WTC11 (cell line): ENCODE results near the gene STK24.

Experiments
- ATF1 ChIP-seq: sonication (generic); formaldehyde crosslinking; IDR thresholded peaks from 2 replicates; pipeline ENCODE4 v1.8.1; 2023; ENCODE audit warnings: mild to moderate bottlenecking, moderate library complexity, missing genetic modification reagents
- CREB1 ChIP-seq: sonication (generic); formaldehyde crosslinking; IDR thresholded peaks from 2 replicates; pipeline ENCODE4 v1.8.0; 2023; ENCODE audit warnings: mild to moderate bottlenecking, missing genetic modification reagents
- GABPB1 ChIP-seq: sonication (generic); formaldehyde crosslinking; IDR thresholded peaks from 2 replicates; pipeline ENCODE4 v1.8.1; 2023; ENCODE audit warnings: mild to moderate bottlenecking, missing genetic modification reagents
- IRF2 ChIP-seq: sonication (generic); formaldehyde crosslinking; IDR thresholded peaks from 2 replicates; pipeline ENCODE4 v1.8.0; 2022; ENCODE audit warnings: low read depth, missing genetic modification reagents, borderline replicate concordance
- NR1H2 ChIP-seq: sonication (generic); formaldehyde crosslinking; IDR thresholded peaks from 2 replicates; pipeline ENCODE4 v1.9.0; 2021; ENCODE audit warnings: mild to moderate bottlenecking, moderate library complexity, missing genetic modification reagents
- NR2C2 ChIP-seq: sonication (generic); formaldehyde crosslinking; IDR thresholded peaks from 2 replicates; pipeline ENCODE4 v1.8.0; 2022; ENCODE audit warnings: mild to moderate bottlenecking, missing genetic modification reagents
- TEAD1 ChIP-seq: sonication (generic); formaldehyde crosslinking; IDR thresholded peaks from 2 replicates; pipeline ENCODE4 v1.8.0; 2022; ENCODE audit warnings: mild to moderate bottlenecking, missing genetic modification reagents
- ZNF138 ChIP-seq: sonication (generic); formaldehyde crosslinking; conservative IDR thresholded peaks from 2 replicates; pipeline ENCODE4 v1.8.1; 2022; ENCODE audit warnings: mild to moderate bottlenecking, moderate library complexity, missing genetic modification reagents
- ZNF263 ChIP-seq: sonication (generic); formaldehyde crosslinking; IDR thresholded peaks from 2 replicates; pipeline ENCODE4 v1.8.1; 2022; ENCODE audit warnings: low read depth, mild to moderate bottlenecking, moderate library complexity, missing genetic modification reagents
- ZNF317 ChIP-seq: sonication (generic); formaldehyde crosslinking; IDR thresholded peaks from 2 replicates; pipeline ENCODE4 v1.8.1; 2023; ENCODE audit warnings: low read depth, mild to moderate bottlenecking, moderate library complexity, missing genetic modification reagents, borderline replicate concordance
- TF ChIP-seq, protein P1 (sequence below): fragments of 200-600 bp; IDR thresholded peaks from 2 replicates; pipeline ENCODE4 v1.8.0; 2022; ENCODE audit warnings: antibody characterized with exemption
- TF ChIP-seq, protein P2 (sequence below): sonication (generic); formaldehyde crosslinking; IDR thresholded peaks from 2 replicates; pipeline ENCODE4 v1.8.1; 2023; ENCODE audit warnings: mild to moderate bottlenecking, missing genetic modification reagents, moderate library complexity
- TF ChIP-seq, protein P3 (sequence below): sonication (generic); formaldehyde crosslinking; IDR thresholded peaks from 2 replicates; pipeline ENCODE4 v1.8.1; 2023; ENCODE audit warnings: mild to moderate bottlenecking, missing genetic modification reagents, moderate library complexity
- TF ChIP-seq, protein P4 (sequence below): sonication (generic); formaldehyde crosslinking; IDR thresholded peaks from 2 replicates; pipeline ENCODE4 v1.8.1; 2023; ENCODE audit warnings: mild to moderate bottlenecking, missing genetic modification reagents

DNA sequence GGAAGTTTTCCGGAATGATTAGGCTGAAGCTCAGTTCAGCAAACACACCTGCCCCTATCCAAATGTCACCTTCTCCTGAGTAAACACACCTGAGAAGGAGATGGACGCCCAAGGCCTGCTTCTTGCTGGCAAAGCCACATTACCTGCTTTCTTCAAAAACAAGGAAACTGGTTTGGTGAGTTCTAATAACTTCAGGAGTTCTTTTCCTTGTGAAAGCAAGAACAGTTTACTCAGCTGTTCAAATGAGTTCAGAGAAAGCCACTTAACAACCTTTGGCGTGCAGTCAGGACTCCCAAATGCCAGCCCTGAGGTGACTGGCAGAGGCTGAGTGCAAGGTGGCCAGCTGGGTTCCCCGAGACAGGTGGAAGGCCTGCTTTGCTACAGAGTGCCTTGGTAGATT, 160.5 kb downstream of the STK24 start:
- TF ChIP-seq, protein P1, sequence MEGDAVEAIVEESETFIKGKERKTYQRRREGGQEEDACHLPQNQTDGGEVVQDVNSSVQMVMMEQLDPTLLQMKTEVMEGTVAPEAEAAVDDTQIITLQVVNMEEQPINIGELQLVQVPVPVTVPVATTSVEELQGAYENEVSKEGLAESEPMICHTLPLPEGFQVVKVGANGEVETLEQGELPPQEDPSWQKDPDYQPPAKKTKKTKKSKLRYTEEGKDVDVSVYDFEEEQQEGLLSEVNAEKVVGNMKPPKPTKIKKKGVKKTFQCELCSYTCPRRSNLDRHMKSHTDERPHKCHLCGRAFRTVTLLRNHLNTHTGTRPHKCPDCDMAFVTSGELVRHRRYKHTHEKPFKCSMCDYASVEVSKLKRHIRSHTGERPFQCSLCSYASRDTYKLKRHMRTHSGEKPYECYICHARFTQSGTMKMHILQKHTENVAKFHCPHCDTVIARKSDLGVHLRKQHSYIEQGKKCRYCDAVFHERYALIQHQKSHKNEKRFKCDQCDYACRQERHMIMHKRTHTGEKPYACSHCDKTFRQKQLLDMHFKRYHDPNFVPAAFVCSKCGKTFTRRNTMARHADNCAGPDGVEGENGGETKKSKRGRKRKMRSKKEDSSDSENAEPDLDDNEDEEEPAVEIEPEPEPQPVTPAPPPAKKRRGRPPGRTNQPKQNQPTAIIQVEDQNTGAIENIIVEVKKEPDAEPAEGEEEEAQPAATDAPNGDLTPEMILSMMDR = no peak
- TF ChIP-seq, protein P2, sequence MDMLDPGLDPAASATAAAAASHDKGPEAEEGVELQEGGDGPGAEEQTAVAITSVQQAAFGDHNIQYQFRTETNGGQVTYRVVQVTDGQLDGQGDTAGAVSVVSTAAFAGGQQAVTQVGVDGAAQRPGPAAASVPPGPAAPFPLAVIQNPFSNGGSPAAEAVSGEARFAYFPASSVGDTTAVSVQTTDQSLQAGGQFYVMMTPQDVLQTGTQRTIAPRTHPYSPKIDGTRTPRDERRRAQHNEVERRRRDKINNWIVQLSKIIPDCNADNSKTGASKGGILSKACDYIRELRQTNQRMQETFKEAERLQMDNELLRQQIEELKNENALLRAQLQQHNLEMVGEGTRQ (CRISPR knock-in tag) = no peak
- no peak for TF ChIP-seq NR1H2
- TF ChIP-seq ZNF317 (CRISPR knock-in tag) = no peak
- no peak for TF ChIP-seq ZNF138 (CRISPR knock-in tag)
- no peak for TF ChIP-seq NR2C2
- no peak for TF ChIP-seq ATF1 (CRISPR knock-in tag)
- TF ChIP-seq, protein P3, sequence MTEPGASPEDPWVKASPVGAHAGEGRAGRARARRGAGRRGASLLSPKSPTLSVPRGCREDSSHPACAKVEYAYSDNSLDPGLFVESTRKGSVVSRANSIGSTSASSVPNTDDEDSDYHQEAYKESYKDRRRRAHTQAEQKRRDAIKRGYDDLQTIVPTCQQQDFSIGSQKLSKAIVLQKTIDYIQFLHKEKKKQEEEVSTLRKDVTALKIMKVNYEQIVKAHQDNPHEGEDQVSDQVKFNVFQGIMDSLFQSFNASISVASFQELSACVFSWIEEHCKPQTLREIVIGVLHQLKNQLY (CRISPR knock-in tag) = no peak
- TF ChIP-seq ZNF263 (CRISPR knock-in tag) = no peak
- TF ChIP-seq IRF2 (CRISPR knock-in tag) = no peak
- TF ChIP-seq, protein P4, sequence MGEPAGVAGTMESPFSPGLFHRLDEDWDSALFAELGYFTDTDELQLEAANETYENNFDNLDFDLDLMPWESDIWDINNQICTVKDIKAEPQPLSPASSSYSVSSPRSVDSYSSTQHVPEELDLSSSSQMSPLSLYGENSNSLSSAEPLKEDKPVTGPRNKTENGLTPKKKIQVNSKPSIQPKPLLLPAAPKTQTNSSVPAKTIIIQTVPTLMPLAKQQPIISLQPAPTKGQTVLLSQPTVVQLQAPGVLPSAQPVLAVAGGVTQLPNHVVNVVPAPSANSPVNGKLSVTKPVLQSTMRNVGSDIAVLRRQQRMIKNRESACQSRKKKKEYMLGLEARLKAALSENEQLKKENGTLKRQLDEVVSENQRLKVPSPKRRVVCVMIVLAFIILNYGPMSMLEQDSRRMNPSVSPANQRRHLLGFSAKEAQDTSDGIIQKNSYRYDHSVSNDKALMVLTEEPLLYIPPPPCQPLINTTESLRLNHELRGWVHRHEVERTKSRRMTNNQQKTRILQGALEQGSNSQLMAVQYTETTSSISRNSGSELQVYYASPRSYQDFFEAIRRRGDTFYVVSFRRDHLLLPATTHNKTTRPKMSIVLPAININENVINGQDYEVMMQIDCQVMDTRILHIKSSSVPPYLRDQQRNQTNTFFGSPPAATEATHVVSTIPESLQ (CRISPR knock-in tag) = no peak
- TF ChIP-seq TEAD1 (CRISPR knock-in tag) = no peak
- no peak for TF ChIP-seq GABPB1 (CRISPR knock-in tag)
- no peak for TF ChIP-seq CREB1 (CRISPR knock-in tag)
